Left cardiac atrium (tissue), 4 donors: ENCODE measurements around the gene CDPF1. TPM values are rescaled to one million over a fixed set of nuclear protein-coding genes. Genes with fewer than 3 reads are reported as not detected.
A peak's percentile ranks its signal among the peaks of the same experiment; 100 is the strongest.

ENCODE experiments used
- ATAC-seq, 2 donors: fragments of 200-7000 bp; cut with Tn5 transposase; one replicate each; pipeline ENCODE4 v1.9.1; 2020; ENCODE audit warnings: mild to moderate bottlenecking in 2 of 2, moderate library complexity in 2 of 2
- DNase-seq: peaks from one replicate; pipeline ENCODE4 v3.0.0-alpha.2; 2020
- intact Hi-C, 2 donors: fragments of 100-400 bp; cut with DNase I; formaldehyde crosslinking; loops; one replicate each; pipeline versions ENCODE4 v1.14.1 to v1.15.1; 2022 to 2023
- long read RNA-seq: library from polyadenylated mRNA; unstranded; transcript quantifications from one replicate; pipeline ENCODE4 v2.0.0, GENCODE V29; 2021
- total RNA-seq, 2 donors: library from RNA; stranded (reverse); fragmentation: NEBNext Ultra II Directional; extraction: Animal tissue kit (Norgen Biotek cat#: 25700); gene quantifications; one replicate each; pipeline ENCODE4 v1.2.1, GENCODE V29; 2021
- donor health status: DM: no; HTN: yes; CAD: no.
- donor health status: DM: no; HTN: yes; CAD: no; lungs with severe emphysema.
- donor health status: DM: yes; HTN: yes; CAD: no.
- donor health status: Dilated cardiomyopathy.

Gene CDPF1, protein sequence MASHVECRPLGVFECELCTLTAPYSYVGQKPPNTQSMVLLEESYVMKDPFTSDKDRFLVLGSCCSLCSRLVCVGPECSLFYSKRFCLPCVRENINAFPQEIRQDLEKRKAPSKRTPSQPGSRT
- total RNA-seq = 1 to 10 TPM; 8.1 to 8.2 TPM
- long read RNA-seq, transcript CDPF1-205 (3 exons, 498 nt) = major isoform, 6 of 15 reads
- long read RNA-seq, partial matches to known transcripts = 1 of 15 reads
- long read RNA-seq, other reads (novel, unspliced or antisense) = 2 of 15 reads

DNA sequence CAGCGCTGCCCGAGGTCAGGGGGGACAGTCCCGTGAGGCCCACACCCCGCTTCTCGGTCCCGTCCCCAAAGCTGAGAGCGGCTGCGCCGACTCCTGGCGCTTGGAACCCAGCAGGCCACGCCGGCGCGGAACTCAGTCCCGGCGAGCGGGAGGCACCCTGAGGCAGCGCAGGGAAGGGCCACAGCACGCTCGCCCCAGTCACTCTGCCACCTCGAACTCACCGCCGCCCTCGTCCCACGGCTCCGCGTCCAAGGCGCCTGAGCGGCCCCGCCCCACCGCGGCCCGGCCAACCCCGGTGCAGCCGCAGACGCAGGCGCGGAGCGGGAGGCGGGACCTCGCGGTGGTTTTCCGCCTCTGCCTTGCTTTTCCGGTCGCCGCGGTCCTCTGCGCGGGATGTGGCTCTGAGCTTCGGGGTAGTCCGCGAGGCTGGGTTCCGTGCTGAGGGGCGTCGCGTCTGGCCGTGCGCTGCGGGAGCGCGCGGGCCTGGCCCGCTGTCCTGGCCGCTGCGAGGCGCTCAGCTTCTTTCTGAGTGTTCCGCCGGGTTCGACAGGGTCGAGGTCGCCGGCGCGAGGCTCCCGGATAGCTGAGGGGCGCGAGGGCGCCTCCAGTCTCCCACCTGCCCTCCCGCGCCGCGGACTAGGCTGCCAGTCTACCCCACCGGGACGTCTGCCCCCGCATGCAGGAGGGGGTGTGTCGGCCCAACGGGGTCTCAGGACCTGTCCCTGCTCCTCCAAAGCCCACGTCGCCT is at the start of gene CDPF1:
TSS of gene CDPF1 (minus strand) at position 259 of the 748 bp plus-strand sequence. CDS start 2,009 bp downstream, outside the sequence.
- intact Hi-C loops = loop anchor here in 1 of 2 donors (5.0 kb wide), 1 partner anchor 37 kb away; no protein-coding TSS in a partner anchor
- DNase-seq = peak; percentile 95
- peak; percentile 95 to 97 for ATAC-seq

DNA sequence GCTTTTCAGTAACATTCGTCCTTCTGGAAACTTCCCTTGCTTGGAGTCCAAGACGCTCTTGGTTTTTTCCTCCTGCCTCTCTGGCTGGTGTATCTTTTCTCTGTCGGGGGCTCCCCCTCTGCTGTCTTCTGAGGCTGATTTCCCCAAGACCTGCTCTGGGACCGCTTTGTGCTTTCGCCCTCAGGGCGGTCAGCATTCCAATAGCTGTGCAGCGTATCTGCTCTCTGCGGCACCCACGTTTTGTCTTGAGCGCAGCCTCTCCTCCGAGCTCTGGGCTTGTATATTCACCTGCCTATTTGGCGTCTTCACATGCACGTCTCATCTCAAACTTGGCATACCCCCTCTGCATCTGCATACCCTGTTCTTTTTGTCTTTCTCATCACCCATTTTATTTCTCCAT is 49.0 kb upstream of the CDPF1 start:
- intact Hi-C loops = loop anchor here in 1 of 2 donors (5.0 kb wide), 1 partner anchor 177 kb away; no protein-coding TSS in a partner anchor
- no peak for ATAC-seq
- DNase-seq = no peak

DNA sequence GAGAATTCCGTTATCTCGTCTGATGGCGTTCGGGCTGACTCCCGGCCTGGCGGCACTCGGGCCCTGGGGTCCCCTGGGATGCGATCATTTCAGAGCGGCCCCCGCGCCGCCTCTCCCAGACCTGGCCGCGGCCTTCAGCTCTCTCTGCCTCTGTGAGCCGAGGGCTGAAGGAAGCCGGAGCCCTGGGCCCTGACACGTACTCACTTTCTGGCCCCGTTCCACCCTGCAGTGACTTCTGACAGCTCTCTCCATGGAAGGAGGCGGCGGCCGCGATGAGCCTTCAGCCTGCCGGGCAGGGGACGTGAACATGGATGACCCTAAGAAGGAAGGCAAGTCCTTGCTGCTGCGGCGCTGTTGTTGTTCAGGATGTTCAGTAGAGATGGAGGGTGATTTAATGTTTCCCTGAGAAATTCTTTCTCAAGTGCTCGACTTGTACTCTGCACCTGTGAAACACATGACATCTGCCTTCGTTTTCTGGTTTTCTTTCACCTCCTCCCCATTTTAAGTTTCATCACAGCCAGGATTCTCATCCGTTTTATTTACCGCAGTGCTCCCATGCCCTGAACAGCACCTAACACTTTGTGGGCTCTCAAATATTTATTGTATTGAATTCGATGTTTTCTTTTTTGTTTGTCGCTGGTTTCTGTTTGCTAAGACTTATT is 47.2 kb upstream of the CDPF1 start:
- DNase-seq (peak; percentile 44), ATAC-seq (peak; percentile 2)
- intact Hi-C loops = loop anchor here in 1 of 2 donors (5.0 kb wide), 1 partner anchor 175 kb away; no protein-coding TSS in a partner anchor

DNA sequence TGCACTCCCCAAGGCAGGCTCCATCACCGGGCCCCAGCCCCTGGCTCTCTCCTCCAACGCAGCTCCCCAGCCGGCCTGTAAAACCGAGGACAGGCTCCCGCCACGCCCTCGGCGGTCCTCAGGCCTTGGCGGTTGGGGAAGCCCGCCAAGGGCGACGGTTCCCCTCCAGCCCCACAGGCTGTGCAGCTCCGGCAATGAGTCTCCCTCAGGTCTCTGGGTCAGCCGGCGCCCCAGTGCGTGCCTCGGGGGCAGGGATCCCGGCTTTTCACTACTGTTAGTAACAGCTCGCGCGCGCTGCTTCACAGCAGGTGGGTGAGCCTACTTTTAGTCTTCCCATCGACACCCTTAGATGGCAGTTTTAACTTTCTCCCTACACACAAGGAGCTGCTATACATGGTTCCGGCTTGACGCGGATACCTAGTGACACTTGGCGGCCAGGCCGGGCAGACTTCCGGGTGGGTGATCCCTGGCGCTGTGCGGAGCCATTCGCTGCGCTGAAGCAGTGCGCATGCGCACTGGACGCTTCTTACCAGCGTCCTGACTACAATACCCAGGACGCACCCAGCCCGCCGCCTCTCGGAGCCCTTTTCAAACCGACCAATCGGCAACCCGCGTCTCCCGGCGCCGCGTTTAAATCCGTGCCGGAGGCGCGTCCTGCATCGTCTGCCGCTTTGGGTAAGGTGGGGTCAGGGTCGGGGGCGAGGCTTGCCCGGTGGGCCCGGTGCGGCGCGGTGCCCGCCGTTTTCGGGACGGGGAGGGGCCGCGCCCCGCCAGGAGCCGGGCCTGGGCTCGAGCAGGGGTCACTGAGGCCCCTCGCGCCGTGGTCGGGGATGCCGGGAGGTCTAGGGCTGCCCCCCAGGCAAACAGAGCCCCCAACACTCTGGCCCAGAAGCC is 46.4 kb upstream of the CDPF1 start, which contains the start of gene GTSE1:
TSS of gene GTSE1 (plus strand) at position 614 of the 894 bp plus-strand sequence. CDS start 531 bp downstream, outside the sequence.
- intact Hi-C loops = loop anchor here in 1 of 2 donors (5.0 kb wide), 1 partner anchor 174 kb away; no protein-coding TSS in a partner anchor
- DNase-seq (peak; percentile 99), ATAC-seq (peak; percentile 97 to 99)

DNA sequence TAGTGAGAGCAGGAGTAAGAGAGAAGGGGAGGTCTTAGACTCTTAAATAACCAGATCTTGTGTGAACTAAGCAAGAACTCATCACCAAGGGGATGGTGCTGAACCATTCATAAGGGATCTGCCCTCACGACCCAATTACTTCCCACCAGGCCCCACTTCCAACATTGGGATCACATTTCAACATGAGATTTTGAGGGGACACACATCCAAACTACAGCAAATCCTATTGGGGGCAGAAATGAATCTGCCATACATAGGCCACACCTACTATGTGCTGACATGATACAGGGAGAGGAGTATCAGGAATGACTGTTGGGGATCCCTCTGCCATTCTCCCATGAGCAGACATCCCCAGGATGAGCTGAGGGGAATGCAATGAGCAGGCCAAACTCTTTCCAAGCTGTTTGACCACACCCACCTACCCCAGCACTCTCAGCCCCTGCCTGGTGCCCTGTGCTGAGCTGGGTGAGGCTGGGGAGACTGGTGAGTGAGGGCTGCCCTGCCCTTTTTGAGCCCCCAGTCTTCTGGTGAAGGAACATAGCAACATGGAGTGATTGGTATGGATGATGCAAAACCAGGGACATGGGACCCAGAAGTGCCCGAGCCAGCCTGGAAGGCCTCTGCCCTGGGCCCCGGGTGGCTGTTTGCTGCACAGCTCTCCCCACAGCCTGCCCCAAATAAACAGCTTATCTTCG is 45.3 kb upstream of the CDPF1 start:
- intact Hi-C loops = loop anchor here in 1 of 2 donors (5.0 kb wide), 1 partner anchor 173 kb away; no protein-coding TSS in a partner anchor
- no peak for DNase-seq
- no peak for ATAC-seq

DNA sequence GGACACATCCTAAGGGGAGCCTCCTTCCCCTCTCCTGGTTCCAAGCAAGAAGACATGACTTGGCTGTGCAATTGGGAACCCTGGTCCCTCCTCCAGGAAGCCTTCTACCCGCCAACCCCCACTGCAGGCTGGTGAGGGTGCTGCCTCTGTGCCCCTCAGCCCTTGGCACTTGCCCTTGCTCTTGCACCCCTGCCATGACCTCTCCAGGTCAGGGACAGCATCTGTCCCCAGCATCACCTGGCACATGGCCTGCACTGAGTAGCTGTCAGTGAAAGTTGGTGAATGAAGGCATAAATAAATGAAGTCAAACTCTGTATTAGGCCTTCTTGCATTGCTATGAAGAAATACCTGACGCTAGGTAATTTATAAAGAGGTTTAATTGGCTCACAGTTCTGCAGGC is 44.7 kb upstream of the CDPF1 start:
- intact Hi-C loops = loop anchor here in 1 of 2 donors (5.0 kb wide), 1 partner anchor 172 kb away; no protein-coding TSS in a partner anchor
- DNase-seq (no peak), ATAC-seq (no peak)

DNA sequence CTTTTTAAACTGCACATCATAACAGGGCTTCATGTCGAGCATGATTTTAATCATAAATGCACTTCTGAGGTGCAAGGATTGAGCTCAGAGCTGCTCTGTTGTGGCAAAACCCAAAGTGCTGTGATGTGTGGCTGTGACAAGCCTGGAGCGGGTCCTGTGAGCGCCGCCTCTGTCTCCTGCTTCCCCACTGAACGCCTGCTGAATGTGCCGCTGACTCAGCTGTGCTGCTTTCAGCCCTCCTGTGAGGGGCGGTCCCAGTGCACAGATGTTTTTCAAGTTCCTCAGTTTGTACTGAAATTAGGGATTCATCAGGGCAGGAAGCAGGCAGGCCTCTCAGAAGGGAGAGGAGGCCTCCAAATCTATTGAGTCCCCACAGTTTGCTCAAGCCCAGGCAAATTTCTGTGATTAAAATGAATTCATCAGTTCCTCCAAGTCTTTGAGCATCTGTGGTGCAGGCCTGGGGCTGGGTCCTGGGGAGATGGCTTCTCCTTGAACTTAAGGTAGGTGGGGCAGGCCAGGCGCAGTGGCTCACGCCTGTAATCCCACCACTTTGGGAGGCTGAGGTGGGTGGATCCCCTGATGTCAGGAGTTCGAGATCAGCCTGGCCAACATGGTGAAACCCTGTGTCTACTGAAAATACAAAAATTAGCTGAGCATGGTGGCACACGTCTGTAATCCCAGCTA is 43.6 kb upstream of the CDPF1 start:
- DNase-seq = peak; percentile 57
- ATAC-seq = no peak
- intact Hi-C loops = no loop called here

DNA sequence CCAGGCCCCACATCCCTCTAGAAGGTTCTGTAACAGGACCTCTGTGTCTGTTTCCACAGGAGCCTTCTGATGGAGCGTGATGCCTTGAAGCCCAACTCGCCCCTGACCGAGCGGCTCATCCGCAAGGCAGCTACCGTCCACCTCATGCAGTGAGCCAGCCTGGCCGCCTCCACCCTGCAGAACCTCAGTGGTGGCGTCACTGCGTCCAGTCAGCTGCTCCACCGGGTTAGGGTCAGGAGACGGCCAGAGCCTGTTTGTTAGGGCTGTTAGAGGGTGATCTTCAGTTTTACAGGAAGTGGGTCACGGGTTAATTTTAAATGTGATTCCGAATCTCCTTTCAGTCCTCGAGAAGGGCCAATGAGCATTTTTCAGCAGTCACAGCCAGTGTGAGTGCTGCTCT is 42.6 kb upstream of the CDPF1 start:
- intact Hi-C loops = no loop called here

DNA sequence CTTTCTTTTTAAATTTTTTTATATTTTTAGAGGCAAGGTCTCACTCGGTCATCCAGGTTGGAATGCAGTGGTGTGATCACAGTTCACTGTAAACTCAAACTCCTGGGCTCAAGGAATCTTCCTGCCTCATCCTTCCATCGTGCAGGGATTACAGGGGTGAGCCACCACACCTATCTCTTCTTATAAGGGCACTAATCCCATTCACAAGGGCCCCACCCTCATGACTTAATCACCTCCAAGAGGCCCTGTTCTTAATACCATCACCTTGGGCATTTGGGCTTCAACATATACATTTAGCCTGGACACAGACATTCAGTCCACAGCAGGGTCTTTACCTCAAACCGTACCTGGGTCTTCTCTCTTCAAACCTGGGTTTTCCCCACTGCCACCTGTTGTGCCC is 42.1 kb upstream of the CDPF1 start:
- intact Hi-C loops = no loop called here
- DNase-seq (no peak), ATAC-seq (no peak)

More for the DNA sequence above, 42.6 kb upstream of the CDPF1 start:
- DNase-seq (no peak), ATAC-seq (no peak)

DNA sequence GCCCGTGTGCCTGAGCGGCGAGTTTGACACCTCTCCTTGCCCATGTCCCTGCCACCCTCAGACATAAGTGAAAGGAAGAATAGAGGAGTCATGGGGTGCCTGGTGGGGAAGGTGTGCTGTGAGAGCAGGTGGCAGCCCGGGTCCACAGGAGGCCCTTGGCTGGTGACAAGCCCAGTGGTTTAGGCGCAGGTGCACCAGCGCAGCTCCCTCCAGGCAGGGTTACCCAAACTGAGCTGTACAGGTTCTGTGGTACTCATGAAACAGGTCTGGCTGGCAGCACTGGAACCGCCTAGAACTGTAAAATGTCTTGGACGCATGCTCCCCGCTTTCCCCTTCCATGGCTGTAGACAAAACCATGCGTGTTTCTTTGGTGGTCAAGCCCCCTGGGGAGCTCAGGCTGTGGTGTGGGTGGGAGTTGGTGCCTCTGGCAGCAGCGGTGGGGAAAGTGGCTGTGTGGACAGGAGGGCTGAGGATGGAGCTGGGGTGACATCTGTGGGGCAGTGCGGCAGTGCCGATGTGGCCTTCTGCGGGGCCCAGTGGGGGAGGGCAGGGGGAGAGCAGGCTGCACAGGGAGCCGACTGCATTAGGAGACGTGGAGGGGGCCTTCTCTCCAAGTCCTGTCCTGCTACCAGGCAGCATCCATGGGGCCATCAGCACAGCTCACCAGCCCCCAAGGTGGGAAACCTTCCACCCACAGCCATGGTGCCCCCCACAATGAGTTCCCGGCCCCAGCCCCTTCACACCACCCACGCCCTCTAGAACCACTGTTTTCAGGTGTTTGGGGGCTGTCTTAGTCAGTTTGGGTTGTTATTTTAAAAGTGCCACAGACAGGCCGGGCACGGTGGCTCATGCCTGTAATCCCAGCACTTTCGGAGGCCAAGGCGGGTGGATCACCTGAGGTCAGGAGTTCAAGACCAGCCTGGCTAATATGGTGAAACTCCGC is 41.0 kb upstream of the CDPF1 start:
- intact Hi-C loops = no loop called here
- ATAC-seq (no peak), DNase-seq (no peak)

DNA sequence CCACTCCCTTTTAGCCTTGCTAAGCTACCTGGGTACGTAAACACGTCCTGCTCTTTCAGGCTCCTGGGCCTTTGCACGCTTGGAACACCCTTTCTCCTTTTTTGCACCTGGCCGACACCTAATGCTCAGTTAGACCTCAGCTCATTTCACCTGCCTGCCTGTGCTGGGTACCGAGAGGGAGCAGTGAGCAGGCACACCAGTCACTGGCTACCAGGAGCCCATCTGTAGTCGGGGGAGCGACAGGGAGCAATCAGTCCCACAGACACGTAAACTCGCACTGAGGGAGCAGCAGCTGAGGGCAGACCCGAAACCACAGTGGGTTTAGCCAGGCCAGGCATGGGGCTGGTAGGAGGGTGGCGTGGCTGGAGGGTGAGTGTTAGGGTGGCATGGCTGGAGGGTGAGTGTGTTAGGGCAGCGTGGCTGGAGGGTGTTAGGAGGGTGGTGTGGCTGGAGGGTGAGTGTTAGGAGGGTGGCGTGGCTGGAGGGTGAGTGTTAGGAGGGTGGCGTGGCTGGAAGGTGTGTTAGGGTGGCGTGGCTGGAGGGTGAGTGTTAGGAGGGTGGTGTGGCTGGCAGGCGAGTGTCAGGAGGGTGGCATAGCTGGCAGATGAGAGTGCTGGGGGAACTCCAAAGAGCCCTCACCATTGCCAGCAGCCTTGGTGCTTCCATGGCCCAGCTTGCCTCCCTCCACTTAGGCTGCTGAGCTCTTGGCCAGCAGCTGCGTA is 40.2 kb upstream of the CDPF1 start:
- peak; percentile 58 to 62 for ATAC-seq
- peak; percentile 50 for DNase-seq
- intact Hi-C loops = no loop called here

DNA sequence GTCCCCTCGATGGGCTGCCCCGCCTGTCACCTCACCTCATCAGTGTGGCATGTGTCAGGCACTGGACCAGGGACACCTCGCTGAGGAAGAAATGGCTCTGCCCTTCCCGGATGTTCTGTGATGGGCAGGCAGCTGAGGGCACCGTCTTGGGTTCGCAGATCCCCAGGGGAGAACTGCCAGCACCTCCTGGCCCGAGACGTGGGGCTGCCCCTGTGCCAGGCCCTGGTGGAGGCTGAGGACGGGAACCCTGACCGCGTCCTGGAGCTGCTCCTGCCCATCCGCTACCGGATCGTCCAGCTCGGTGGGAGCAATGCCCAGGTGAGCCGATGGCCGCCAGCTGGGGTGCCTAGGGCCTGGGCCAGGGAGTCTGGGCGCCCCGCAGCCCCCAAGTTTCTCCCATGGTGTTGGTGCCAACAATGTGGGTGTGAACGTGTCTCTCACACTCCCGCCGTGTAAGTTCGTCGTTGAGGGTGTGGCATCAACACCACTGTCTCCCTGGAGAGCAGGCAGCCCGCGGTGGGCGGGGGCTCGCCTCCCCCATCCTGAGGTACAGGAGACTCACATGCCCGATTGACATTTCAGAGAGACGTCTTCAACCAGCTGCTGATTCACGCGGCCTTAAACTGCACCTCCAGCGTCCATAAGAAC is 39.3 kb upstream of the CDPF1 start:
- DNase-seq (no peak), ATAC-seq (peak; percentile 13 to 60)
- intact Hi-C loops = loop anchor here in 1 of 2 donors (5.0 kb wide), 1 partner anchor 37 kb away; the partner anchor contains the start of gene CDPF1

DNA sequence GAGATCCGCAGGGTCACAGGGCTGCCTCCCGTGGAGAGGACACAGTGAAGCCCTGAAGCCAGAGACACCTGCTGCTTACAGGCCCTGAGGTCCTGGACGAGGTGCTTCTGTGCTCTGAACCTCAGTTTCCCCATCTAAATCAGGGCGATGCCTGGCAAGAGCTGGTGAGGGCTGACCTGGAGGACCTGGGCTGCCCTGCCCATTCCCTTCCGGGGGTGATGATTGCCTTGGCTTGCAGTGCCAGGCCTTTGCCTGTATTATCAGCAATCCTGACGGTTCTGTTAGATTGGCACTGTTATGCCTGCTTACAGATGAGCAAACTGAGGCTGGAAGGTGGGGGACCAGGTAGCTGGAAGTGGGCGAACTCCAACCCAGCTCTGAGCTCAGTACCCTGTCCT is 38.8 kb upstream of the CDPF1 start:
- intact Hi-C loops = loop anchor here in 1 of 2 donors (5.0 kb wide), 1 partner anchor 37 kb away; the partner anchor contains the start of gene CDPF1
- ATAC-seq = no peak
- no peak for DNase-seq

DNA sequence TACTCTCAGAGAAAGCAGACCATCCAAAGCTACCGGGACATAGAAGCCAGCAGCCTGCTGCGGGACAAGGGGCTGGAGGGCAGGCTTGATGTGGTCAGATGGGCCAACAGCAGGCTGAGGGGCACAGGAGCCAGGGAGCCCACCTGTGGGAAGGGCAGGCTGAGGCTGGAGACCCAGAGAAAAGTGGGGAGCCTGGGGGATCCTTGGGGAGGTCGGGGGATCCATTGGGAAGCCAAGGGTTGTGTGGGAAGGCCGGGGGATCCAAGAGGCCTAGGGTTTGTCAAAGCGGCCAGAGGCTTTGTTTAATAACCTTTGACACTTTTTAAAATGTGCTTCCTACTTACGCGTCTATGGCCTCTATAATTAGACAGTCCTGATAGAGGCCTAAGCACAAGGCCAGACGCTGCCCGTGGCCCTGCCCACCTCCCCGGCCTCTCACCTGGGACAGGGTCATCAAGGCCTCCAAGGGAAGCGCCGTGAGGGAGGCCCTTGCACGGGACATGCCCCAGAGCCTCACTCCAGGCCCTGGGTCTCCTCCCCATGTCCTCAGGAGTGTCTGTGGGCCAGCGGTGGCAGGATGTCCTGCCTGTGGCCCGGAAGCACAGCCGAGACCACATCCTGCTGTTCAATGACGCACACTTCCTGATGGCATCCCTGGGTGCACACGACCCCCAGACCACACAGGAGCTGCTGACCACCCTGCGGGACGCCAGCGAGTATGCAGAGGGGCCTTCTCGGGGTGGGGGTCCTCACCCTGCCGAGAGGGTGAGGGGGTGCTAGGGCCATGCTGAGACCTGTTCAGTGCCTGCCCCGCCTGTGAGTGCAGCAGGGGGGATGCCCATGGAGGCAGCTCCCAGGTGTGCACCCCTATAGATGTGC is 38.0 kb upstream of the CDPF1 start:
- peak; percentile 22 to 31 for ATAC-seq
- intact Hi-C loops = loop anchor here in 1 of 2 donors (5.0 kb wide), 1 partner anchor 36 kb away; the partner anchor contains the start of gene CDPF1
- peak; percentile 46 for DNase-seq
